ENCODE data around the gene ALKBH5. TPM values are rescaled to one million over a fixed set of nuclear protein-coding genes. Genes with fewer than 3 reads are reported as not detected.

ALKBH5 gene
- total and polyA plus RNA-seq, 9 of the 15 experiments (the other 6 are each of a cell fraction or from before 2014, with no cell fraction given) = 11.4 to 70.0 (median 47.4) TPM

- TF ChIP-seq, protein P1, sequence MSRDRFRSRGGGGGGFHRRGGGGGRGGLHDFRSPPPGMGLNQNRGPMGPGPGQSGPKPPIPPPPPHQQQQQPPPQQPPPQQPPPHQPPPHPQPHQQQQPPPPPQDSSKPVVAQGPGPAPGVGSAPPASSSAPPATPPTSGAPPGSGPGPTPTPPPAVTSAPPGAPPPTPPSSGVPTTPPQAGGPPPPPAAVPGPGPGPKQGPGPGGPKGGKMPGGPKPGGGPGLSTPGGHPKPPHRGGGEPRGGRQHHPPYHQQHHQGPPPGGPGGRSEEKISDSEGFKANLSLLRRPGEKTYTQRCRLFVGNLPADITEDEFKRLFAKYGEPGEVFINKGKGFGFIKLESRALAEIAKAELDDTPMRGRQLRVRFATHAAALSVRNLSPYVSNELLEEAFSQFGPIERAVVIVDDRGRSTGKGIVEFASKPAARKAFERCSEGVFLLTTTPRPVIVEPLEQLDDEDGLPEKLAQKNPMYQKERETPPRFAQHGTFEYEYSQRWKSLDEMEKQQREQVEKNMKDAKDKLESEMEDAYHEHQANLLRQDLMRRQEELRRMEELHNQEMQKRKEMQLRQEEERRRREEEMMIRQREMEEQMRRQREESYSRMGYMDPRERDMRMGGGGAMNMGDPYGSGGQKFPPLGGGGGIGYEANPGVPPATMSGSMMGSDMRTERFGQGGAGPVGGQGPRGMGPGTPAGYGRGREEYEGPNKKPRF (IDR thresholded peaks at IDR 0.05; ENCODE audit: low read depth, low read length) = no peak
- TF ChIP-seq CEBPB (tag; IDR thresholded peaks at IDR 0.05) (no peak), MGA (IDR thresholded peaks at IDR 0.05) (no peak), RB1 (IDR thresholded peaks at IDR 0.05; ENCODE audit: low read depth) (no peak), SREBF1 (IDR thresholded peaks at IDR 0.05; ENCODE audit: borderline replicate concordance, low read depth, low read length) (no peak), PHF8 (IDR thresholded peaks at IDR 0.05; ENCODE audit: borderline replicate concordance, low read length) (no peak)
Observed at GRCh38 chr17:18251204-18251603, 67.6 kb downstream of the ALKBH5 start (continued).
